GM12878 (cell line): Measurements from ENCODE around the gene HRH3. TPM values are rescaled to one million over a fixed set of nuclear protein-coding genes. Genes with fewer than 3 reads are reported as not detected.

Source experiments
- ATAC-seq: fragments of 200-7000 bp; cut with Tn5 transposase; 3 replicates; pipeline ENCODE4 v1.9.1; 2020; ENCODE audit warnings: mild to moderate bottlenecking, moderate library complexity
- BruUV-seq: library from RNA; stranded (reverse); fragments of 400-500 nt; replicated peaks from 2 replicates; lab custom pipeline; 2021; lab: Mats Ljungman, UMichigan
- CTCF ChIA-PET: fragments of 300-600 bp; sonication (Branson Sonifier 250); formaldehyde crosslinking; extraction: SDS; loops from one replicate; lab custom pipeline; 2021; ENCODE audit warnings: inconsistent platforms; lab: Yijun Ruan, JAX
- POLR2A ChIA-PET: fragments of 350-600 bp; formaldehyde crosslinking; extraction: SDS; loops from one replicate; lab custom pipeline; 2021; ENCODE audit warnings: inconsistent platforms; lab: Charles Lee
- RAD21 ChIA-PET: fragments of 300-600 bp; sonication (Branson Sonifier 250); formaldehyde crosslinking; loops from one replicate; lab custom pipeline; 2023; ENCODE audit warnings: antibody characterized with exemption; ENCODE audit not compliant: unreplicated experiment; lab: Charles Lee
- SMC1A ChIA-PET: fragments of 300-600 bp; sonication (Branson Sonifier 250); formaldehyde crosslinking; loops from one replicate; lab custom pipeline; 2023; ENCODE audit not compliant: unreplicated experiment, uncharacterized antibody; lab: Charles Lee
- DNase-seq: peaks from one replicate; pipeline ENCODE4 v3.0.0-alpha.2; 2011; ENCODE audit warnings: low read depth, low spot score
- FAIRE-seq: peaks from 3 replicates; lab custom pipeline; 2011; peaks lifted over from hg19 to GRCh38; lab: Jason Lieb, UNC
- H2AFZ ChIP-seq: 2 replicates; pipeline ENCODE4 v1.6.0; 2011; ENCODE audit warnings: low read depth, low read length, control low read depth; ENCODE audit not compliant: control insufficient read depth
- H3K27ac ChIP-seq: 2 replicates; pipeline ENCODE4 v1.5.1; 2011; ENCODE audit warnings: control low read depth; ENCODE audit not compliant: control insufficient read depth, insufficient read depth
- H3K27me3 ChIP-seq, 2 experiments: replicated peaks in 1 of 2; 2 replicates each; pipeline versions ENCODE4 v1.6.0 to v1.6.1; 2011; ENCODE audit warnings: low read length in 1 of 2; ENCODE audit not compliant: control insufficient read depth in 2 of 2, insufficient read depth in 2 of 2
- H3K36me3 ChIP-seq, 2 experiments: 2 replicates each; pipeline ENCODE4 v1.5.1; 2011; ENCODE audit warnings: low read length in 1 of 2; ENCODE audit not compliant: control insufficient read depth in 2 of 2, insufficient read depth in 2 of 2
- H3K4me1 ChIP-seq: 2 replicates; pipeline ENCODE4 v1.6.1; 2011; ENCODE audit warnings: mild to moderate bottlenecking, low read length, moderate library complexity, mixed read lengths; ENCODE audit not compliant: control insufficient read depth, insufficient read depth
- H3K4me2 ChIP-seq: 2 replicates; pipeline ENCODE4 v1.6.0; 2011; ENCODE audit warnings: control low read depth; ENCODE audit not compliant: control insufficient read depth, insufficient read depth
- H3K4me3 ChIP-seq: fragments of 200-600 bp; sonication (generic); 2 replicates; pipeline ENCODE4 v1.5.1; 2016
- H3K79me2 ChIP-seq: 2 replicates; pipeline ENCODE4 v1.6.0; 2011; ENCODE audit warnings: low read length; ENCODE audit not compliant: control insufficient read depth, insufficient read depth
- H3K9ac ChIP-seq: 2 replicates; pipeline ENCODE4 v1.8.0; 2011; ENCODE audit warnings: low read length, control low read depth, mixed read lengths; ENCODE audit not compliant: control insufficient read depth, insufficient read depth
- H3K9me3 ChIP-seq: replicated peaks from 3 replicates; pipeline ENCODE4 v1.5.1; 2011; ENCODE audit warnings: mild to moderate bottlenecking, low read length; ENCODE audit not compliant: control insufficient read depth, insufficient read depth
- H4K20me1 ChIP-seq: 2 replicates; pipeline ENCODE4 v1.6.0; 2011; ENCODE audit not compliant: control insufficient read depth, insufficient read depth
- ATF7 ChIP-seq: fragments of 450-650 bp; IDR thresholded peaks from 2 replicates; pipeline ENCODE4 v1.6.1; 2016; ENCODE audit warnings: low read depth, mild to moderate bottlenecking
- CBFB ChIP-seq: IDR thresholded peaks from 2 replicates; pipeline ENCODE4 v1.6.1; 2016; ENCODE audit warnings: antibody characterized with exemption, low read depth
- CHD1 ChIP-seq: IDR thresholded peaks from 2 replicates; pipeline ENCODE4 v1.6.1; 2012; ENCODE audit warnings: low read depth, low read length, improper control_type of control experiment
- EZH2 ChIP-seq: IDR thresholded peaks from 2 replicates; pipeline ENCODE4 v1.6.1; 2012; ENCODE audit warnings: low read depth, mild to moderate bottlenecking, control low read depth, inconsistent platforms, low read length, borderline replicate concordance; ENCODE audit not compliant: control insufficient read depth
- MEF2B ChIP-seq: fragments of 450-650 bp; IDR thresholded peaks from 2 replicates; pipeline ENCODE4 v1.6.1; 2018; ENCODE audit warnings: mild to moderate bottlenecking, moderate library complexity; ENCODE audit not compliant: partially characterized antibody, poor library complexity, severe bottlenecking
- RAD21 ChIP-seq: IDR thresholded peaks from 2 replicates; pipeline ENCODE4 v1.6.1; 2011; ENCODE audit warnings: mild to moderate bottlenecking, low read depth, low read length, moderate library complexity; ENCODE audit not compliant: insufficient read depth
- SIN3A ChIP-seq: IDR thresholded peaks from 2 replicates; pipeline ENCODE4 v1.6.1; 2012; ENCODE audit warnings: low read depth, low read length, improper control_type of control experiment
- SIX5 ChIP-seq: IDR thresholded peaks from 2 replicates; pipeline ENCODE4 v1.6.1; 2011; ENCODE audit warnings: mild to moderate bottlenecking, low read depth, low read length, moderate library complexity; ENCODE audit not compliant: severe bottlenecking
- ZSCAN29 ChIP-seq: fragments of 450-650 bp; IDR thresholded peaks from 2 replicates; pipeline ENCODE4 v1.6.1; 2017; ENCODE audit warnings: mild to moderate bottlenecking, moderate library complexity
- WGBS: methylation state at CpG from one replicate; pipeline ENCODE4 v1.1.6; 2016; ENCODE audit warnings: low lambda C conversion rate; ENCODE audit not compliant: insufficient replicate concordance, insufficient coverage; ENCODE audit errors: missing lambda C conversion rate; 5-methylcytosine and 5-hydroxymethylcytosine counted together
- in situ Hi-C: fragments of 300-500 bp; cut with MboI; formaldehyde crosslinking; loops from 9 replicates; pipeline ENCODE4 v1.14.3; 2018; ENCODE audit warnings: mixed read lengths
- intact Hi-C: fragments of 100-400 bp; cut with micrococcal nuclease; formaldehyde crosslinking; loops from one replicate; pipeline ENCODE4 v1.14.2; 2022; ENCODE audit not compliant: unreplicated experiment
- polyA plus RNA-seq, 11 experiments: library from polyadenylated mRNA; depleted of rRNA in 4 of 11; unstranded in 6 of 11; stranded (reverse) in 5 of 11; fragments of >200 nt; fragmentation: Nextera tagmentation in 4 of 11; fragmentation: Illumina TruSeq in 1 of 11; extraction: Ambion mirVana in 4 of 11; extraction: Trizol in 1 of 11; gene quantifications; 1 replicate in 1 of 11; 2 replicates in 10 of 11; pipeline versions ENCODE4 v1.2.1 to v1.2.3, GENCODE V29; 2011 to 2016; ENCODE audit warnings: inconsistent platforms in 2 of 11, missing spikeins in 2 of 11, low read depth in 1 of 11
- total RNA-seq, 4 experiments: library from RNA; depleted of rRNA in 3 of 4; stranded (reverse); fragments of >200 nt in 3 of 4; fragmentation: Illumina TruSeq in 1 of 4; extraction: Trizol in 1 of 4; gene quantifications; 2 replicates each; pipeline versions ENCODE4 v1.2.1 to v1.2.3, GENCODE V29; 2013 to 2021
- TF ChIP-seq, protein P1 (sequence below): IDR thresholded peaks from 2 replicates; pipeline ENCODE4 v1.6.1; 2012; ENCODE audit warnings: low read length, inconsistent platforms
- TF ChIP-seq, protein P2 (sequence below): fragments of 450-650 bp; IDR thresholded peaks from 2 replicates; pipeline ENCODE4 v1.6.1; 2017; ENCODE audit warnings: antibody characterized with exemption, mild to moderate bottlenecking, moderate library complexity

Gene HRH3
- total and polyA plus RNA-seq, 10 of the 15 experiments (the other 5 are each of a cell fraction or from before 2014, with no cell fraction given): not detected

DNA sequence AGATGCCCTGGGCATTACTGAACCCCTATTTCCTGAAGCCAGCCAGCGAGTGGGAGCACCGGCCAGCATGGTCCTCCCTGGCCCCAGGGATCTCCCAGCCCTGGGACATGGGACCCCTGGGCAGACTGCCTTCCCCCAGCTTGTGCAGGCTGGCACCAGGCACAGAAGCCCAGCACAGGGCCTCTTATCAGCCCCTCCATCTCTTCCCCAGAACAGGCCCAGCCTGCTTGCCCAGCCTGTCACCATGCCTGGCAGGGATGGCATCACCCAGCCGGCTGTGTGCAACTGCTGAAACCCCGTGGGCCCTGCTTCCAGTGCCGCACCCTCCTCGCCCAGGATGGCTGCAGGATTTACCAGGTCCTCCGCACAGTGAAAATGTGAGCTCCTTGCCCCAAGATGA, 12.1 kb upstream of the HRH3 start:
- Histone ChIP-seq H3K4me2 (no peak overlapping the region), H3K36me3 (no peaks in the 10 kb centered on the region), H3K9ac (no peak overlapping the region), H3K27me3 (no peaks in the 10 kb centered on the region), H3K79me2 (no peaks in the 10 kb centered on the region), H2AFZ (no peak overlapping the region), H3K27ac (no peak overlapping the region), H4K20me1 (no peaks in the 10 kb centered on the region), H3K9me3 (no peaks in the 10 kb centered on the region; the same call in 2 of the 3 replicates), H3K4me1 (no peaks in the 10 kb centered on the region), H3K4me3 (no peak overlapping the region)
- ChIA-PET CTCF (no interaction called here), RAD21 (no interaction called here), POLR2A (no interaction called here), SMC1A (no interaction called here)
- no peak for DNase-seq
- no peak for FAIRE-seq
- intact Hi-C loops: no loop called here
- no TSS peak for BruUV-seq
- 46% methylated on average over 7 of the region's 7 CpGs for WGBS
- in situ Hi-C loops: no loop called here
- ATAC-seq: no peak
- TF ChIP-seq EZH2 (no peak), ATF7 (no peak), ZSCAN29 (no peak), SIN3A (no peak), CBFB (no peak), RAD21 (no peak), MEF2B (no peak), SIX5 (no peak), CHD1 (no peak)
- TF ChIP-seq, protein P1, sequence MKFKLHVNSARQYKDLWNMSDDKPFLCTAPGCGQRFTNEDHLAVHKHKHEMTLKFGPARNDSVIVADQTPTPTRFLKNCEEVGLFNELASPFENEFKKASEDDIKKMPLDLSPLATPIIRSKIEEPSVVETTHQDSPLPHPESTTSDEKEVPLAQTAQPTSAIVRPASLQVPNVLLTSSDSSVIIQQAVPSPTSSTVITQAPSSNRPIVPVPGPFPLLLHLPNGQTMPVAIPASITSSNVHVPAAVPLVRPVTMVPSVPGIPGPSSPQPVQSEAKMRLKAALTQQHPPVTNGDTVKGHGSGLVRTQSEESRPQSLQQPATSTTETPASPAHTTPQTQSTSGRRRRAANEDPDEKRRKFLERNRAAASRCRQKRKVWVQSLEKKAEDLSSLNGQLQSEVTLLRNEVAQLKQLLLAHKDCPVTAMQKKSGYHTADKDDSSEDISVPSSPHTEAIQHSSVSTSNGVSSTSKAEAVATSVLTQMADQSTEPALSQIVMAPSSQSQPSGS: no peak
- TF ChIP-seq, protein P2, sequence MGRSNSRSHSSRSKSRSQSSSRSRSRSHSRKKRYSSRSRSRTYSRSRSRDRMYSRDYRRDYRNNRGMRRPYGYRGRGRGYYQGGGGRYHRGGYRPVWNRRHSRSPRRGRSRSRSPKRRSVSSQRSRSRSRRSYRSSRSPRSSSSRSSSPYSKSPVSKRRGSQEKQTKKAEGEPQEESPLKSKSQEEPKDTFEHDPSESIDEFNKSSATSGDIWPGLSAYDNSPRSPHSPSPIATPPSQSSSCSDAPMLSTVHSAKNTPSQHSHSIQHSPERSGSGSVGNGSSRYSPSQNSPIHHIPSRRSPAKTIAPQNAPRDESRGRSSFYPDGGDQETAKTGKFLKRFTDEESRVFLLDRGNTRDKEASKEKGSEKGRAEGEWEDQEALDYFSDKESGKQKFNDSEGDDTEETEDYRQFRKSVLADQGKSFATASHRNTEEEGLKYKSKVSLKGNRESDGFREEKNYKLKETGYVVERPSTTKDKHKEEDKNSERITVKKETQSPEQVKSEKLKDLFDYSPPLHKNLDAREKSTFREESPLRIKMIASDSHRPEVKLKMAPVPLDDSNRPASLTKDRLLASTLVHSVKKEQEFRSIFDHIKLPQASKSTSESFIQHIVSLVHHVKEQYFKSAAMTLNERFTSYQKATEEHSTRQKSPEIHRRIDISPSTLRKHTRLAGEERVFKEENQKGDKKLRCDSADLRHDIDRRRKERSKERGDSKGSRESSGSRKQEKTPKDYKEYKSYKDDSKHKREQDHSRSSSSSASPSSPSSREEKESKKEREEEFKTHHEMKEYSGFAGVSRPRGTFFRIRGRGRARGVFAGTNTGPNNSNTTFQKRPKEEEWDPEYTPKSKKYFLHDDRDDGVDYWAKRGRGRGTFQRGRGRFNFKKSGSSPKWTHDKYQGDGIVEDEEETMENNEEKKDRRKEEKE: no peak
